GM08714 (cell line): ENCODE results near the gene AZU1.

Source experiments
- H3K4me3 ChIP-seq: fragments of 200-500 bp; sonication (Bioruptor generic); 2 replicates; pipeline ENCODE4 v1.5.1; 2014; ENCODE audit warnings: mild to moderate bottlenecking, low read length, inconsistent platforms
- ZNF274 ChIP-seq: IDR thresholded peaks from 2 replicates; pipeline ENCODE4 v1.6.1; 2012; ENCODE audit warnings: mild to moderate bottlenecking, low read depth, low read length

Gene AZU1, protein sequence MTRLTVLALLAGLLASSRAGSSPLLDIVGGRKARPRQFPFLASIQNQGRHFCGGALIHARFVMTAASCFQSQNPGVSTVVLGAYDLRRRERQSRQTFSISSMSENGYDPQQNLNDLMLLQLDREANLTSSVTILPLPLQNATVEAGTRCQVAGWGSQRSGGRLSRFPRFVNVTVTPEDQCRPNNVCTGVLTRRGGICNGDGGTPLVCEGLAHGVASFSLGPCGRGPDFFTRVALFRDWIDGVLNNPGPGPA

DNA sequence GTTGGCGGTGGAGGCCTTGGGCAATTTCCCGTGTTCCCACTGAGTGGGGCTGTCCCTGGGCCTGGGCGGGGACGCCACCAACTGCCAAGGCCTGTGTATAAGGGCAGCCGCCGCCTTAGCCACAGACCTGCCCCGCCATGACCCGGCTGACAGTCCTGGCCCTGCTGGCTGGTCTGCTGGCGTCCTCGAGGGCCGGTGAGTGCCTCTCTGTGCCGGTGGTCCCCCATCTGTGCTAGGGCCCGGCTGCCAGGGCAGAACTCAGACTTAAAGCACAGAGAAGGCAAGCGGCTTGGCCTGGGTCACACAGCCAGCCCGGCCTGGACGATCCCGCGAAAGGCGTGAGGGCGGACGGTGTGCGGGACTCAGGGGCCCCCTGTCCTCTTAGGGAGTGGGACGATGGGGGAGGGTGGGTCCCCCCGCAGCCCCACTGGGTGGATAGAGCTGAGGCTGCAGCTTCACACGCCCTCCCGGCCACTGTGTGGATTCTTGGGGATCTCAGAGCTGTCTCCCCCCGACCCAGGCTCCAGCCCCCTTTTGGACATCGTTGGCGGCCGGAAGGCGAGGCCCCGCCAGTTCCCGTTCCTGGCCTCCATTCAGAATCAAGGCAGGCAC lies at the start of gene AZU1:
TSS of gene AZU1 (plus strand) at position 128 of the 612 bp plus-strand sequence. CDS start at position 138, 10 bp downstream.
- H3K4me3 ChIP-seq = no peak within 1 kb of the TSS
- TF ChIP-seq ZNF274 = no peak

DNA sequence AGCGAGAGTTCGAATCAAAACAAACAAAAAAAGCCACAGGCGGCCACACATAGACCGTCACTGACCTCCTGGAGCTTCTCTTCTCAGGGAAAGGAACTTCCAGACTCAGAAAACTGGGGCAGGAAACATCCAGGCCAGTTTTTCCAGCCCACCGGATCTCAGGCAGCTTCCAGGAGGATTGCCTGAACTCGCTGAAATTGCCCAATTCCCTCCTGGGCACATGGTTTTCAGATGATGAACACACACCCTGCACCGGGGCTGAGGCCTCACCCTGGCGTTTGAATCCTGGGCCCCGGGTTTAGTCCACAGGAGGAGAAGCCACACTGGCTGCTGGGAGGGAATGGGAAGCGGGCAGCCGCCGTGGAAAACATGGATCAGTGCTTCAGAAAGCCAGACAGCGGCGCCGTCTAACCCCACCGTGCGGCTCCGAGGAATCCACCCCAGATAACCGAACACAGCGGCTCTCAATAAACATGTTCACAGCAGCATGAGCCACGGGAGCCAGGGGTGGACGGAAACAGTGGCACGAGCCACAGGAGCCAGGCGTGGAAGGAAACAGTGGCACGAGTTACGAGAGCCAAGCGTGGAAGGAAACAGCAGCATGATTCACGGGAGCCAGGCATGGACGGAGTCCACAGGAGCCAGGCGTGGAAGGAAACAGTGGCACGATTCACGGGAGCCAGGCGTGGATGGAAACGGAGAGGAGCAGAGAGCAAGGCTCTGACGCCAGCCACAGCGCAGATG lies 48.6 kb upstream of the AZU1 start:
- H3K4me3 ChIP-seq = no peak overlapping the region
- no peak for TF ChIP-seq ZNF274

DNA sequence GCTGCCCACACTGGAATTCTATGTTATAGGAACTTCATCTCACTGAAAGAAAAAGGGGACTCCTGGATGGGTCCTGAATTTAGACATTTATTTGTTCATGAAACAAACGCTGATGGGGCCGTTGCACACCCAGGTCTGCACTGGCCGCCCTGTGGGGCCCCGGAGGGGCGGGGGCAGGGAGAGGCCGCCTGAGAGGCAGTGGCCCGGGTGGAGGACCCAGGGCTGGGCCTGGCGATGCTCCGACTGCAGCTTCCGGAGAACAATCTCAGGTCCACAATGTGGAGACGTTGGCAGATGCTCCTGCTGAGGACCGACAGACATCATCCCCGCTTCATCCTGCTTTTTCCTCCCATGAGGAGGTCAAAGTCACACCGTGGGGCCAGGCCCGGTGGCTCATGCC lies 46.7 kb upstream of the AZU1 start:
- no peak for TF ChIP-seq ZNF274
- H3K4me3 ChIP-seq = no peak overlapping the region

DNA sequence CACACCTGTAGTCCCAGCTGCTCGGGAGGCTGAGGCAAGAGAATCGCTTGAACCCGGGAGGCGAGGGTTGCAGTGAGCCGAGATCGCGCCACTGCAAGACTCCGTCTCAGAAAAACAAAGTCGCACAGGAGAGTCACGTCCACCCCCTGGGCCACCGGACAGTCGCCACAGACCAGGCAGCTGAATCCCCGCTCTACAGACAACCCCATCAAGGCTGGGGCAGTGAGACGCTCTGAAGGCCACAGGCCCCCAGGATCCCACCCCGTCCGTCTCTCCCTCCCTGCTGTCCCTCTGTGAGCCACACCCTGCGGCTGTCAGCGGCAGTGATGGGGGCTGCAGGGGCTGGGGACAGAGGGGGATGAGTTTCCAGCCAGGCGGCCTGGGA lies 45.8 kb upstream of the AZU1 start:
- TF ChIP-seq ZNF274 = no peak
- no peak overlapping the region for H3K4me3 ChIP-seq

DNA sequence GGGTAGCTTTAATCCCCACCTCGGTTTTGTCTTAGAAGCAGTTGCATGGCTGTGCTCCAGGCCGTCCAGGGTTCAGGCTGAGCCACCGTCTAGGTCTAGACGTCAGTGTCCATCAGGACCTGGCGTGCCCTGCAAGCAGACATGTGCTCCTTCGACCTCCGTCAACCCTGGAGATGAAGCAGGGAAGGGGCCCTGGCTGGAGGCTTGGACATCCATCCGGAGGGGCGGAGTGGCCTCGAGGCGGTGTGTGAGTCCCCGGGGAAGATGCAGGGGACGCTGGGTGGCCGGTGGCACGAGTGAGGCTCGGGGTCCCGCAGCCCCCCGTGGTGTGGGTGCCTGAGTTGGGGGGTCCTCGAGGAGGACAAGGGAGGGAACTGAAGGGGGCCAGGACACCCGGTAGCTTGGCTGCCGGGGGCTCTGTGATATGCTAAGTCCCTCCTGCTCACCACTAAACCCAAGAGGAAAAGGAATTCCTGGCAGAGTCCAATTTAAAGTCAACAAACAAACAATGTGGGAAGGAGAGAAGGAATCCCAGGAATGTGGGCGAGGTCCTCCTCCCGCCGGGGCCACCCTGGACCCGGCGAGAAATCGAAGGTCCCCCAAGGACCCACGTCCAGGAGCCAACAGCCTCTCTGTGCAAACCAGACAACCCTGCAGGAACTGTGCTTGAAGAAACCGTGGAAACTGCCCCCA lies 45.3 kb upstream of the AZU1 start:
- TF ChIP-seq ZNF274 = no peak
- H3K4me3 ChIP-seq = no peak overlapping the region

DNA sequence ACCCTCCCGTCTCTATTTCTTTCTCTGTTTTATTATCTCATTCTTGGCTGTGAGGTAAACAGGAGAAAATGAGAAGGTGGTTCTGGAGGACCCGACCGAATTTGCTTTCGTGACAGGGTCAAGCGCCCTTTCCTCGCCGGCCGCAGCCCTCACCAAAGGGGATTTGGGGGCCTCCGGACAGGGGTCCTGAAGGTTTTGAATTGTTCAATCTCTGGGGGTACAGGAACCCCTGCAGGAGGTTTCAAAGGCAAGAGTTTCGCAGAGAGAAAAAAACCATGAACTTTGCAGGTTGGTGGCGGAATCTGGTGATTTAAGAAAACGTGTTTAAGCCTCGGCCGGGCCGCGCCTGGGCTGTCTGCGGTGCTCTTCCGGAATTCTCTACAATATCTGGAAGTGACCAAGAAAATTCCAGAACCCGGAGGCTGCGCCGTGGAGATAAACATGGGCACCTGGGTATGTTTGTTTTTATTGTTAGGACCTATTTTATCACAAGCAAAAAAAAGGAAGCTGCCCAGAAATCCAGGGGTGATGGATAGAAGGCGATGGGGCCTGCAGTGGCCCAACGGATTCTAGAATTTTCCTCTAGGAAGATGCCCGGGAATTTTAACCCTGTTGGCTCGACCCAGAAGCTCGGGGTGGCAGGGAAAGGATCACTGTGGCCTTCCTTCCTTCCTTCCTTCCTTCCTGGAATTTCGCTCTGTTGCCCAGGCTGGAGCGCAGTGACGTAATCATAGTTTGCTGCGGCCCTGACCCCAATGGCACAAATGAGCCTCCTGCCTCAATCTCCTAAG lies 44.6 kb upstream of the AZU1 start:
- TF ChIP-seq ZNF274 = no peak
- no peak overlapping the region for H3K4me3 ChIP-seq

DNA sequence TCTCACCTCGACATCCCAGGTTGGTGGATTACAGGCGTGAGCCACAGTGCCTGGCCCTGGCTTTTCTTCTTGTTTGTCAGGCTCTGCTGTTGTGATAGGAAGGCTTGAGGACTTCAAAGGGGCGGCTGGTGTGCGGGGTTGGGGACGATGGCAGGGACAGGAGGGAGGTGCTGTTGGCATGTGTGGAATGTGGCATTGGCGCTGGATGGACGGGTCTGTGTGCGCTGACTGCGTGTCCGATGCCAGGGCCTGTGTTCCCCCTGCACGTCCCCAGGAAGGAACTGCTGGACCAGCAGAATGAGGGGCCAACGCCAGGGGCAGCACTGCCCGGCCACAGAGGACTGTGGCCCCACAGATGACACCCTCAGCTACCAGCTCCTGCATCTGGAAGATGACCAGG lies 43.1 kb upstream of the AZU1 start:
- no peak overlapping the region for H3K4me3 ChIP-seq
- no peak for TF ChIP-seq ZNF274

DNA sequence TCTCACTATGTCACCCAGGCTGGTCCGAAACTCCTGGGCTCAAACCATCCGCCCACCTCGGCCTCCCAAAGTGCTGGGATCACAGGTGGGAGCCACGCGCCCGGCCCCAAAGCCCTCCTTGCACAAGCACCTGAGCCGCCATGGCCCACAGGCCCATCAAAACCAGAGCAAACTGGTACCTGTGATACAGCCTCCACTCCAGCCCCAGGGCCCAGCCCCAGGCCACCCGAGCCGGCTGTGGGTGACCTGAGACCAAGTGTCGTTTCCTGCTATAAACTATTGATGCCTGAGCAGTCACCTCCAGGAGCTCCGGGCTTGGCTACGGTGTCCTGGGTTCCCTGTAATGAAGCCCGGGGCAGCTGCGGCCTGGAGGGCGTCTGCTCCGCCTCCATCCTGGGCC lies 40.1 kb upstream of the AZU1 start:
- no peak for TF ChIP-seq ZNF274
- H3K4me3 ChIP-seq = no peak overlapping the region

DNA sequence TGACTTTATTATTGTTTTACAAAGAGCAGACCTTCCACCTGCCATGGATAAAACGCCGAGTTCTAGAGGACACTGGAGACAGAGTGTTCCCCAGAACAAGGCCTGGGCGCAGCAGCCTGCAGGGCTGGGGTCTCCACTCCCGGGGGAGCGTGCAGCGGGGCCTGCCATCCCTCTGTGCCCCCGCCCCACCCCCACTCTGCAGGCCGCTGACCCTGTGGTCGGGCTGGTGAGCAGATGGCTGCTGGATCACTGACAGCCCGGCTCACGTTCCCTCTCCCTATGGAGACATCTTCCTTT lies 39.0 kb upstream of the AZU1 start:
- no peak for TF ChIP-seq ZNF274
- H3K4me3 ChIP-seq = no peak overlapping the region

DNA sequence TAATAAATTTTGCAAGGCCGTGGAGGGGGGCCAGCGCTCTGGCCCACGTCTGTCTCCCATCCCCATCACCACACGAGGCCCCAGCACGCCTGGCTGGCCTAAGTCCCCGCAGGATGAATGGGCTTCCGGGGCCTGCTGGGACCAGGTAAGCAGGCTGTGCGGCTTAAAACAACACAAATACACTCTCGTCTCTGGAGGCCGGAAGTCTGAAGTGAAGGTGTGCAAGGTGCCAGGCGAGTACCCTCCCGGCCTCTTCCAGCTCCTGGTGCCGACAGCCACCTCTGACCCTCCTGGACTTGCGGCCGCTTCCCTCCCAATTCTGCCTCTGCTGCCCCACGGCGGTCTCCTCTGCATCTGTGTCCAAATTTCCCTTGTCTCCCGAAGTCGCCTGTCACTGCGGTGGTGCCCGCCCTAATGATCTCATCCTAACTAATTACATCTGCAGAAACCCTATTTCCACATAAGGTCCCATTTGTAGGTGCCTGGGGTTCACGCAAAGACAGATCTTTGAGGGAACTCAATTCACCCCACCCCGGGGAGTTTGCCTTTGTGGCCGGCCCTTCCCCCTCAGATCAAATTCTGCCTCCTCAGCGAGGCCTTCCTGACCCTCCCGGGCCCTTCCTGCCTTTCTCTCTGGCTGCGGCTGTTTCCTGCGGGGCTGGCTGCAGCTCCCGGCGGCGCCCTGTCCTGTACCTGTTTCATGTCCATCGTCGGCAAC lies 38.5 kb upstream of the AZU1 start:
- TF ChIP-seq ZNF274 = no peak
- no peak overlapping the region for H3K4me3 ChIP-seq

DNA sequence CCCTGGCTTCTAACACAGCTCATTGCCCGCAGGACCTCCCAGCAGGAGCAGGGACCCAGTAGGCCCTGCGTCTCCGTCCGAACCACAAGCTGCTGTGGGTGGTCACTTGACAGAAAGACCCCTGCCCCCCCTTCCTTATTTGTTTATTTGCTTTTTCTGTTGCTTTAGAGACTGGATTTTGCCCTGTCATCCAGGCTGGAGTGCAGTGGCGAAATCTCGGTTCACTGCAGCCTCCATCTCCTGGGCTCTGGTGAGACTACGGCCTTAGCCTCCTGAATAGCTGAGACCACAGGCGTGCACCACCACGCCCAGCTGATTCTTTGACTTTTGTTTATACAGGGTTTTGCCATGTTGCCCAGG lies 38.0 kb upstream of the AZU1 start:
- no peak overlapping the region for H3K4me3 ChIP-seq
- no peak for TF ChIP-seq ZNF274

DNA sequence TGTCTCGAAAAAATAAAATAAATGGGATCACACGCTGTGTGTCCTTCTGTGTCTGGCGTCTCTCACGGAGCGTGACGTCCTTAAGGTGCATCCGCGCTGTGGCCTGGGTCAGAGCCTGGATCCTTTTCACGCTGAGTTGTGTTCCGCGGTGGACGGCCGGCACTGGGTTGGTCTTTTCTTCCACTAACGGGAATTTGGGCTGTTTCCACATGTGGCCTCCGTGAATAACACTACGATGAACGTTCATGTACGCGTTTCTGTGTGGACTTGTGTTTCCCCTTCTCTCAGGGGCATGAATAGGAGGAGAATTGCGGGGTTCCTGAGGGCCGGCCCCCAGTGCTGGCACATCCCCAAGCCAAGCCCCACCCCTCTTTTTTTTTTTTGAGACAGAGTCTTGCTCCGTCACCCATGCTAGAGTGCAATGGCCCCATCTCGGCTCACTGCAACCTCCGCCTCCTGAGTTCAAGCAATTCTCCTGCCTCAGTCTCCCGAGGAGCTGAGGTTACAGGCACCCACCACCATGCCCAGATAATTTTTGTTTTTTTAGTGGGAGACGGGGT lies 36.5 kb upstream of the AZU1 start:
- no peak overlapping the region for H3K4me3 ChIP-seq
- no peak for TF ChIP-seq ZNF274

DNA sequence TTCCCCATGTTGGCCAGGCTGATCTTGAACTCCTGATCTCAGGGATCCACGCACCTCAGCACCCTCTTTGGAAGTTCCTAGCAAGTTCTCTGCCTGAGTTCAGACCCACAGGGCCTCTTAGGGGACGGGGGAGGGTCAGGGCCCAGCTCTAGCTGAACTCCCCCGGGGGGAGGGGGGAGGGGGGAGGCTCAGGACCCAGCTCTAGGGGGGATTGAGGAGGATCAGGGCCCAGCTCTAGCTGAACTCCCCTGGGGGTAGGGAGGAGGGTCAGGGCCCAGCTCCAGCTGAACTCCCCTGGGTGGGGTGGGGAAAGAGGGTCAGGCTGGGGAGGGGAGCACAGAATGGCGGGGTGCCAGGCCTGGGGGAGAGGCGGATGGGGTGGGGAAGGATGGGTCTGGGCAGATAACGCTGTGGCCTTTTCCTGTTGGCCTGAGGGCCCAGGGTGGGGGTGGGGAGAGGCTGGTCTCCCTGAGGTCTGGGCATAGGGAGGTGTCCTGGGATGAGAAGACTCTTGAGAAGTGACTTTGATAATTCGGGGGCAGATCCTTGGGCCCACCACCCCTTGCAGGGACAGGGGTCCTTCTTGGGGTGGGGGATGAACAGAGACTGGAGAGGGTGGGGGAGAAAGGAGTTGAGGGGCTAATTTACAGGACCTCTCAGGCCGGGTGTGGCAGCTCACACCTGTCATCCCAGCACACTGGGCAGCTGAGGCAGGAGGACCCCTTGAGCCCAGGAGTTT lies 35.9 kb upstream of the AZU1 start:
- no peak for TF ChIP-seq ZNF274
- no peak overlapping the region for H3K4me3 ChIP-seq
